Endodermal cell (in vitro differentiated cells): ENCODE data around the gene CYB5R2. TPM values are rescaled to one million over a fixed set of nuclear protein-coding genes. Genes with fewer than 3 reads are reported as not detected.

ENCODE experiments used
- DNase-seq: peaks from one replicate; pipeline ENCODE4 v3.0.0-alpha.2; 2017
- H3K27ac ChIP-seq: 2 replicates; pipeline ENCODE4 v1.5.1; 2013; ENCODE audit warnings: mild to moderate bottlenecking, low read depth, low read length, moderate library complexity
- H3K27me3 ChIP-seq: 2 replicates; pipeline ENCODE4 v1.6.1; 2013; ENCODE audit warnings: mild to moderate bottlenecking, low read length, moderate library complexity; ENCODE audit not compliant: insufficient read depth, control insufficient read depth, poor library complexity, severe bottlenecking
- H3K36me3 ChIP-seq: 2 replicates; pipeline ENCODE4 v1.7.0; 2013; ENCODE audit warnings: mild to moderate bottlenecking, low read length, moderate library complexity; ENCODE audit not compliant: control insufficient read depth, insufficient read depth
- H3K4me1 ChIP-seq: one replicate; pipeline ENCODE4 v1.7.0; 2013; ENCODE audit warnings: low read length; ENCODE audit not compliant: control insufficient read depth, insufficient read depth
- H3K4me3 ChIP-seq: 2 replicates; pipeline ENCODE4 v1.5.1; 2013; ENCODE audit warnings: mild to moderate bottlenecking, low read length, moderate library complexity
- H3K9ac ChIP-seq: 2 replicates; pipeline ENCODE4 v1.6.1; 2013; ENCODE audit warnings: mild to moderate bottlenecking, low read length, moderate library complexity; ENCODE audit not compliant: poor library complexity, severe bottlenecking; ENCODE audit errors: extremely low read depth
- H3K9me3 ChIP-seq: 2 replicates; pipeline ENCODE4 v1.6.1; 2013; ENCODE audit warnings: mild to moderate bottlenecking, low read length, moderate library complexity; ENCODE audit not compliant: control insufficient read depth
- H3K27ac Mint-ChIP-seq: 2 replicates; pipeline ENCODE4 v1.8.0; 2020; ENCODE audit warnings: mixed read lengths
- H3K27me3 Mint-ChIP-seq: 2 replicates; pipeline ENCODE4 v1.8.0; 2021; ENCODE audit warnings: mild to moderate bottlenecking, mixed read lengths; ENCODE audit not compliant: insufficient read depth
- H3K36me3 Mint-ChIP-seq: 2 replicates; pipeline ENCODE4 v1.8.0; 2020; ENCODE audit warnings: low read depth, mixed read lengths
- H3K4me1 Mint-ChIP-seq: 2 replicates; pipeline ENCODE4 v1.8.0; 2020; ENCODE audit warnings: mixed read lengths
- H3K4me3 Mint-ChIP-seq: 2 replicates; pipeline ENCODE4 v1.8.0; 2020; ENCODE audit warnings: mild to moderate bottlenecking, moderate library complexity, mixed read lengths
- H3K9me3 Mint-ChIP-seq: 2 replicates; pipeline ENCODE4 v1.8.0; 2020; ENCODE audit warnings: mild to moderate bottlenecking, mixed read lengths
- WGBS, 2 experiments: methylation state at CpG; one replicate each; pipeline versions ENCODE4 v1.1.5 to v1.1.7; 2013; ENCODE audit warnings: missing lambda C conversion rate in 2 of 2, mixed read lengths in 1 of 2; ENCODE audit not compliant: insufficient coverage in 1 of 2, insufficient read length in 1 of 2; 5-methylcytosine and 5-hydroxymethylcytosine counted together
- total RNA-seq, 2 donors: library from RNA; stranded (reverse); fragmentation: NEBNext Ultra II Directional in 1 of 2; extraction: Animal tissue kit (Norgen Biotek cat#: 25700) in 1 of 2; gene quantifications; 2 replicates in 1 of 2; 3 replicates in 1 of 2; pipeline ENCODE4 v1.2.1, GENCODE V29; 2021
- TF ChIP-seq, protein P1 (sequence below): fragments of 200-600 bp; sonication (generic); conservative IDR thresholded peaks from 2 replicates; pipeline ENCODE4 v1.5.0; 2021; ENCODE audit warnings: antibody characterized with exemption, mild to moderate bottlenecking

CYB5R2 gene
- total RNA-seq, 2 donors from 2014 or later: 31.7 to 51.9 TPM

DNA sequence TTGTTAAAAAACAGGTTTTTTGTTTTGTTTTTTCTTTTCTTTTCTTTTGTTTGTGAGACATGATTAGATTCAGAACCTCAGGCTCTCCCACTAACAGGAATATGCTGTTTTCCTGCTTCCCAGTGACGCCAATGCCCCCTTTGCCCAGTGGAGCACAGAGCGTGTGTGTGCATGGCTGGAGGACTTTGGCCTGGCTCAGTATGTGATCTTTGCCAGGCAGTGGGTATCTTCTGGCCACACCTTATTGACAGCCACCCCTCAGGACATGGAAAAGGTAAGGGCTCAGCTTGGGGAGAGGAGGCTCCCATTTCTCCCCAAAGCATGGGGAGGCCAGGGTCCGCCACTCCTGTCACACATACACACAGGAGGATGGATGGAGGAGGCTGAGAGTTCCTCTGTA, 25.0 kb downstream of the CYB5R2 start:
- H3K9me3 Mint-ChIP-seq: no peaks in the 10 kb centered on the region
- no peak overlapping the region for H3K4me3 ChIP-seq
- H3K4me1 Mint-ChIP-seq: no peaks in the 10 kb centered on the region
- TF ChIP-seq, protein P1, sequence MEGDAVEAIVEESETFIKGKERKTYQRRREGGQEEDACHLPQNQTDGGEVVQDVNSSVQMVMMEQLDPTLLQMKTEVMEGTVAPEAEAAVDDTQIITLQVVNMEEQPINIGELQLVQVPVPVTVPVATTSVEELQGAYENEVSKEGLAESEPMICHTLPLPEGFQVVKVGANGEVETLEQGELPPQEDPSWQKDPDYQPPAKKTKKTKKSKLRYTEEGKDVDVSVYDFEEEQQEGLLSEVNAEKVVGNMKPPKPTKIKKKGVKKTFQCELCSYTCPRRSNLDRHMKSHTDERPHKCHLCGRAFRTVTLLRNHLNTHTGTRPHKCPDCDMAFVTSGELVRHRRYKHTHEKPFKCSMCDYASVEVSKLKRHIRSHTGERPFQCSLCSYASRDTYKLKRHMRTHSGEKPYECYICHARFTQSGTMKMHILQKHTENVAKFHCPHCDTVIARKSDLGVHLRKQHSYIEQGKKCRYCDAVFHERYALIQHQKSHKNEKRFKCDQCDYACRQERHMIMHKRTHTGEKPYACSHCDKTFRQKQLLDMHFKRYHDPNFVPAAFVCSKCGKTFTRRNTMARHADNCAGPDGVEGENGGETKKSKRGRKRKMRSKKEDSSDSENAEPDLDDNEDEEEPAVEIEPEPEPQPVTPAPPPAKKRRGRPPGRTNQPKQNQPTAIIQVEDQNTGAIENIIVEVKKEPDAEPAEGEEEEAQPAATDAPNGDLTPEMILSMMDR: no peak
- no peak overlapping the region for H3K27ac Mint-ChIP-seq
- 97 to 100% methylated on average over 3 of the region's 3 CpGs for WGBS, 2 experiments
- no peak overlapping the region for H3K4me3 Mint-ChIP-seq
- H3K36me3 ChIP-seq: peaks cover 93% of the 10 kb centered on the region
- no peak overlapping the region for H3K9ac ChIP-seq
- DNase-seq: no peak
- H3K4me1 ChIP-seq: no peaks in the 10 kb centered on the region
- no peaks in the 10 kb centered on the region for H3K27me3 Mint-ChIP-seq
- H3K27me3 ChIP-seq: no peaks in the 10 kb centered on the region
- no peaks in the 10 kb centered on the region for H3K9me3 ChIP-seq
- peaks cover 94% of the 10 kb centered on the region for H3K36me3 Mint-ChIP-seq
- no peak overlapping the region for H3K27ac ChIP-seq

DNA sequence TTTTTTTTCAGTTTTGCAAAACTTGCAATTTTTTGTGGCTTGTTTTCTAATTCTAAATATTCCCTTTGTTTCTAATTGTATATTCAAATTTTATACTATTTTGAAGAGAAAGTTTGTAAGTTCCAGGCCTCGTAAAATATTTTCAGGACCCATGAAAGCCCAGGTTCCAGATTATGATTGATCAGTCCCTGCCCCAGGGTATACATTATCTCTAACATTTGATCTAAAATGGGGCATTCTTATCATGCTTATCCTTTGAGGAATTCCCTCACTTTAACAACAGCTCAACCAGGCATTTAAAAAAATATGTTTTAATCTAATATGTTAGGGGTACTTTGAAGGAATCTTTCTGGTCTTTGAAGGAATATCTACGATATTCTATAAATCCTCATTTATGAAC, 26.4 kb downstream of the CYB5R2 start:
- WGBS, 2 experiments: 100% methylated on average over 2 of the region's 2 CpGs; no CpG with 5 or more reads in 1 of the 2 experiments
- no peaks in the 10 kb centered on the region for H3K27me3 Mint-ChIP-seq
- H3K27ac ChIP-seq: no peak overlapping the region
- H3K4me3 Mint-ChIP-seq: no peak overlapping the region
- no peak overlapping the region for H3K4me3 ChIP-seq
- H3K27me3 ChIP-seq: no peaks in the 10 kb centered on the region
- H3K27ac Mint-ChIP-seq: no peak overlapping the region
- DNase-seq: no peak
- H3K36me3 Mint-ChIP-seq: peaks cover 93% of the 10 kb centered on the region
- H3K4me1 ChIP-seq: no peaks in the 10 kb centered on the region
- H3K36me3 ChIP-seq: peaks cover 94% of the 10 kb centered on the region
- H3K9ac ChIP-seq: no peak overlapping the region
- no peaks in the 10 kb centered on the region for H3K9me3 Mint-ChIP-seq
- TF ChIP-seq, protein P1: no peak
- H3K9me3 ChIP-seq: no peaks in the 10 kb centered on the region
- H3K4me1 Mint-ChIP-seq: no peaks in the 10 kb centered on the region

DNA sequence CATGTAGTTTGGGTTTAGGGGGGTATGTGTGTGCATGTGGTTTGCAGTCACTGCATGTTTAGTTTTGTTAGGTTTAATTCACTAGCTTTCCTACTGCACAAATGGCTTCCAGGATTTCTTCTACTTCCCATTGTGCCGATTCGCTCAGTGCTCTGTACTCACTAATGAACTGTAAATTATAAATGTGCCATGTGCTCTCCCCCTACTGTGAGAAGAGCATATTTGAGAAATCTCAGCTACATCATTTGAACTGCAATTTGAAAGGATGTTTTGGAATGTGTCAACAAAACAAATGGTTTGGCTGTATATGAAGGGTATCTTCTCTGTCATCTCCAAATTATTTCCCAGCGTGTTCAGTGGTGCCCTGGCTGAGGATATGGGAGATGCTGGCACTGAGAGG, 28.1 kb downstream of the CYB5R2 start:
- no peaks in the 10 kb centered on the region for H3K9me3 Mint-ChIP-seq
- WGBS, 2 experiments: 70 to 98% methylated on average over 2 to 3 of the region's 3 CpGs
- peaks cover 93% of the 10 kb centered on the region for H3K36me3 Mint-ChIP-seq

More for the DNA sequence above, 28.1 kb downstream of the CYB5R2 start:
- no peaks in the 10 kb centered on the region for H3K27me3 ChIP-seq
- H3K27me3 Mint-ChIP-seq: no peaks in the 10 kb centered on the region
- peaks cover 94% of the 10 kb centered on the region for H3K36me3 ChIP-seq
- no peak for DNase-seq
- TF ChIP-seq, protein P1: no peak
- no peak overlapping the region for H3K4me3 Mint-ChIP-seq
- H3K9ac ChIP-seq: no peak overlapping the region
- H3K4me3 ChIP-seq: no peak overlapping the region
- H3K27ac Mint-ChIP-seq: no peak overlapping the region
- no peaks in the 10 kb centered on the region for H3K4me1 Mint-ChIP-seq
- no peak overlapping the region for H3K27ac ChIP-seq
- no peaks in the 10 kb centered on the region for H3K4me1 ChIP-seq
- H3K9me3 ChIP-seq: no peaks in the 10 kb centered on the region
